Bronchial epithelial cell (primary cell): ENCODE measurements around the gene USP5. TPM values are rescaled to one million over a fixed set of nuclear protein-coding genes. Genes with fewer than 3 reads are reported as not detected.

ENCODE experiments used
- total RNA-seq: library from RNA; depleted of rRNA; stranded (reverse); fragments of >200 nt; gene quantifications from 2 replicates; pipeline ENCODE4 v1.2.1, GENCODE V29; 2014

USP5 gene
- total RNA-seq, 1 donor from 2014 or later, result 45.0 TPM

Other genes with a start within 250 kb of the USP5 start
- gene CHD4, start 244.8 kb upstream of the USP5 start, total RNA-seq, result 107 and 121 TPM in 2 replicates
- 2.1 and 4.1 TPM in 2 replicates for gene LPAR5, start 216.2 kb upstream of the USP5 start, total RNA-seq
- under 0.01 and 0.51 TPM in 2 replicates for gene ACRBP, start 204.7 kb upstream of the USP5 start, total RNA-seq
- gene ING4, start 189.0 kb upstream of the USP5 start, total RNA-seq, result 15.3 and 22.0 TPM in 2 replicates
- 5.3 and 7.0 TPM in 2 replicates for gene ZNF384, start 162.8 kb upstream of the USP5 start, total RNA-seq
- not detected in 2 replicates for gene PIANP, start 151.3 kb upstream of the USP5 start, total RNA-seq
- gene COPS7A, start 128.1 kb upstream of the USP5 start, total RNA-seq, result 63.7 and 86.0 TPM in 2 replicates
- 136 and 180 TPM in 2 replicates for gene MLF2, start 99.0 kb upstream of the USP5 start, total RNA-seq
- 17.6 and 35.3 TPM in 2 replicates for gene PTMS, start 85.8 kb upstream of the USP5 start, total RNA-seq
- gene LAG3, start 79.6 kb upstream of the USP5 start, total RNA-seq, result not detected in 2 replicates
- gene CD4, start 62.6 kb upstream of the USP5 start, total RNA-seq, result not detected in 2 replicates
- gene GPR162, start 30.3 kb upstream of the USP5 start, total RNA-seq, result not detected in 2 replicates
- 11.3 and 20.0 TPM in 2 replicates for gene P3H3, start 23.7 kb upstream of the USP5 start, total RNA-seq
- 0.38 and 0.53 TPM in 2 replicates for gene GNB3, start 11.2 kb upstream of the USP5 start, total RNA-seq
- gene CDCA3, start 864 bp upstream of the USP5 start, total RNA-seq, result 0.26 and 0.51 TPM in 2 replicates
- 1,194 and 1,306 TPM in 2 replicates for gene TPI1, start 15.4 kb downstream of the USP5 start, total RNA-seq
- gene SPSB2, start 21.2 kb downstream of the USP5 start, total RNA-seq, result 7.9 and 12.5 TPM in 2 replicates
- 11.6 and 12.8 TPM in 2 replicates for gene LRRC23, start 52.7 kb downstream of the USP5 start, total RNA-seq
- 9.0 and 10.0 TPM in 2 replicates for gene ENO2, start 62.4 kb downstream of the USP5 start, total RNA-seq
- gene ATN1, start 75.8 kb downstream of the USP5 start, total RNA-seq, result 4.9 and 7.1 TPM in 2 replicates
- not detected in 2 replicates for gene RNU7-1, start 91.7 kb downstream of the USP5 start, total RNA-seq
- 92.2 and 161 TPM in 2 replicates for gene C12orf57, start 91.9 kb downstream of the USP5 start, total RNA-seq
- gene PTPN6, start 99.2 kb downstream of the USP5 start, total RNA-seq, result 10.9 and 12.4 TPM in 2 replicates
- gene PHB2, start 118.5 kb downstream of the USP5 start, total RNA-seq, result 83.7 and 189 TPM in 2 replicates
- gene EMG1, start 118.8 kb downstream of the USP5 start, total RNA-seq, result 68.2 and 68.4 TPM in 2 replicates
- gene LPCAT3, start 166.3 kb downstream of the USP5 start, total RNA-seq, result 7.9 and 13.3 TPM in 2 replicates
- gene C1S, start 208.6 kb downstream of the USP5 start, total RNA-seq, result 1.5 and 6.3 TPM in 2 replicates
- gene C1R, start 240.3 kb downstream of the USP5 start, total RNA-seq, result 1.9 and 3.2 TPM in 2 replicates